ENCODE data around the gene F2RL3.

F2RL3 gene

DNA sequence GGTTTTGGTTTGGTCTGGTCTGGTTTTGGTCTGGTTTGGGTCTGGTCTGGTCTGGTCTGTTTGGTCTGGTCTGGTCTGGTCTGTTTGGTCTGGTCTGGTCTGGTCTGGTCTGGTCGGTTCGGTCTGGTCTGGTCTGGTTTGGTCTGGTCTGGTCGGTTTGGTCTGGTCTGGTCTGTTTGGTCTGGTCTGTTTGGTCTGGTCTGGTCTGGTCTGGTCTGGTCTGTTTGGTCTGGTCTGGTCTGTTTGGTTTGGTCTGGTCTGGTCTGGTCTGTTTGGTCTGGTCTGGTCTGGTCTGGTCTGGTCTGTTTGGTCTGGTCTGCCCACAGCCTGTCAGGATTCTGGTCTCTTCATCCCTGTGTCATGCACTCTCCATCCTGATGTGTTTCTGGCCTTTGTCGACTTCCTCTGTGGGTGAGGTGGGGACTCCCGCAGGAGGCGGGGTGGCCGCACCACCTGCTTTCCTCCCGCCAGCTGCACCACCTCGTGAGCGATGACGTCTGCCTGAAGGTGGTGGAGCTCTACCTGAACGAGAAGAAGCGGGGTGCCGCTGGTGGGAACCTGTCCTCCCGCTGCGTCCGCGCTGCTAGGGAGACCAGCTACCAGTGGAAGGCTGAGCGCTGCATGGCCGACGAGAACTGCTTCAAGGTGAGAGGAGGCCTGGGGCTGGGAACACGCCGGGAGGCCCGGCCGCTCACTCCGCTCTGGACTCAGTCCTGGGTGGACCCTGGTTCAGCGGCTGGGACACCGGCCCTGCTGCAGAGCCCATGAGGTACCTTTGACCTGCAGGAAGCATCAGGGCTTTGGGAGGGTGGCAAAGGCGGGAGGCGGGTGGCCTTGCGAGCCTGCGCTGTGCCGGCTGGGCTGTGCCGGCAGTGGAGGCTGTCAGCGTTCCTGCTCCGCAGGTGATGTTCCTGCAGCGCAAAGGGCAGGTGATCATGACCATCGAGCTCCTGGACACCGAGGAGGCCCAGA is 12.9 kb upstream of the F2RL3 start:
- no peak for DNase-seq

DNA sequence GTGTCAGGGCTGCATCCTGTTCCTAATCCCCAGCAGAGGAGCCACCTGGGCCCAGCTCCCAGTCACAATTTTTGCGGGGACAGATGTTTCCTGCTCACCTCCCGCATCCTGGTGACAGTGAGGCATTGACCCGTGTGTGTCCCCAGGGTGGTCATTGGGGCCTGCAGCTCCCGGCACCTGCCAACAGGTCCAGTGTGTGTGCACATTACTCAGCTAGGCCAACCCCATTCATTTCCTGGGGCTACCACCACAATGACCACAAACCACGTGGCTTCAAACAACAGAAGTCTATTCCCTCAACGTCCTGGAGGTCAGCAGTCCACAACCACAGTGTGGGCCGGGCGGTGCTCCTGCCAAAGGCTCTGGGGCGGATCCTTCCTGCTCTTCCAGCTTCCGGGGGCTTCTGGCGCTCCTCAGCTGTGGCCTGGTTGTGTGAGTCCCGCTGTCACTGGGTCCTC is 11.9 kb upstream of the F2RL3 start:
- no peak for DNase-seq

- no peak for DNase-seq
These were observed 11.2 kb upstream of the F2RL3 start for GRCh38 chr19:16877581-16877980.

DNA sequence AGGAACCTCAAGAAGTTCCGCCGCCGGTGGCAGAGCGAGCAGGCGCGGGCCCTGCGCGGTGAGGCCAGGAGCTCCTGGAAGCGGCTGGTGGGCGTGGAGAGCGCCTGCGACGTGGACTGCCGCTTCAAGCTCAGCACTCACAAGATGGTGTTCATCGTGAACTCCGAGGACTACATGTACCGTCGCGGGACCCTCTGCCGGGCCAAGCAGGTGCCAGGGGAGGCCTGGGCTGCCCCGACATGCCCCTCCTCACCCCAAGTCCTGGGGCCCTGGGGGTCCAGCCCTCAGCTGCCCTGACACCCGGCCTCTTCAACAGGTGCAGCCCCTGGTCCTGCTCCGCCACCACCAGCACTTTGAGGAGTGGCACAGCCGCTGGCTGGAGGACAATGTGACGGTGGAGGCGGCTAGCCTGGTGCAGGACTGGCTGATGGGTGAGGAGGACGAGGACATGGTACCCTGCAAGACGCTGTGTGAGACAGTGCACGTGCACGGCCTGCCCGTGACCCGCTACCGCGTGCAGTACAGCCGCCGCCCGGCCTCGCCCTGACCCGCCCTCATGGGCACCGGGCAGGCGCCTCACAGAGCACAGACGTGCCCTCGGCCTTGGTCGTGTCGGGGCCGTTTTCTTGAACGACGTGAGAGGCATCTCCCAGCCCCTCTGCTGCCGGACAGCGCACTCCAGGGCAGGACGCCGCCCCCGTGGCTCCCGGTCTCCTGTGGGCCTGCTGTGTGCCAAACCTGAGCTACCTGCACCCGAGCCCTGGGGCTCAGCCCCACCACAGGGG is 10.4 kb upstream of the F2RL3 start:
- no peak for DNase-seq

- DNase-seq, result no peak
These were observed 7.8 kb upstream of the F2RL3 start for GRCh38 chr19:16880884-16881554.

DNA sequence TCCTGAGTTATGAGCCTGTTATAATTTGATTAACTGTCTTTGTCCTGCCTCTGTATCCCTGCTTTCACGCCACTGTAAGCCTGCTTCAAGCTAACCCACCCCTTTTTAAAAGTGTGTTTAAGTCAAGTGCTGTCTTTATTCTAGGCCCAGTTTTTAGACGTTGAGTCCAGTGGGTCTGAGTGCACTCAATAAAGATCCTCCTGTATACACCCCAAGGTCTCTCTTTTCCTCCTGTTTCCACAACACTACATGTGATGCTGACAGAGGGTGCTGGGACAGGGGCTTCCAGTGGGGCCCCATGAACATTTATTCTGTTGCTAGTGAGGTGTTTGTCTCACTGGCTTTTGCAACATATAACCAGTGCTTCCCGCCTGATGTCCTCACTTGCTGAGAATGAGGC is 6.7 kb upstream of the F2RL3 start:
- no peak for DNase-seq

- no peak for DNase-seq
These were observed 5.3 kb upstream of the F2RL3 start for GRCh38 chr19:16883522-16883921.

GRCh38 chr19:16885166-16885565 is 3.6 kb upstream of the F2RL3 start:
- no peak for DNase-seq

GRCh38 chr19:16886305-16886880 is 2.4 kb upstream of the F2RL3 start:
- no peak for DNase-seq

DNA sequence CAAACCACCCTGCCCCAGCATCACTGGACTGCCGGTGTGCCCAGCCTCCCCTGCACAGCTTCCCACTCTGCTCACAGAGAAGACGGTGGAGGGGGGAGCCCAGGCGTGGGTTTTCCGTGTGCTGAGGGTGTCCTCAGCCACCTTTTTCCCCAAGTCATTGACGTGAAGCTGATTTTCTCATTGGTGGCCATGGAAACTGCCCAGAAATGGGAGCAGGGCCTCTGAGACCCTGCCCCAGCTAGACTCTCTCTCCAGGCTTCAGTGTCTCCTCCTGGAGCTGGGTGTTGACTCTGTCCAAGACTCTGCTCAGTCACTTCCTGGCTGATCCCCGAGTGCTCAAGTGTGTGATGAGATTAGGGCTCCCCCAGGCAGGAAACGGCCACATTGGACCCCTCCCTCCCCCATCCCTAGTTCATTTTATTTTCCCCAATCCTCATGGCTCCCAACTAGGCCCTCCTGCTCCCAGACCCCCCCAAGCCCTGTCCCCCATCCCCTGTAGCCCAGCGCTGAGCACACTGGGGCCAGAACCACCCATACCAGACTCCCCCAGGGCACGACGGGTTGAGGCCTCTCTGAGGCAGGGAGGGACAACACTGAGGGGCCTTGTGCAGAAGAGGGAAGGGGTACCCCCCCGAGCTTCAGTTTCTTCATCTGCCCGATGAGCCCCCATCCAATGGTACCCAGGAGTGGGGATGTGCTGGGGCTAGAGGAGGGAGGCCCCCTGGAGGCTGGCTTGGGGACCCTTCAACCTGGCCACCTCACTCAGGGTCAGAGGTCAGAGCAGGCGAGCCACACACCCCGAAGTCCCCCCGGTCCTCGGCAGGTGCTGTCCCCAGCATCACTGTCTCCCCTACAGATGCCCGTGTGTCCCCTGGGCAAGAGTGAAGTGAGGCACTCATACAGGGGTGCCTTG is 1.2 kb upstream of the F2RL3 start:
- no peak for DNase-seq

DNA sequence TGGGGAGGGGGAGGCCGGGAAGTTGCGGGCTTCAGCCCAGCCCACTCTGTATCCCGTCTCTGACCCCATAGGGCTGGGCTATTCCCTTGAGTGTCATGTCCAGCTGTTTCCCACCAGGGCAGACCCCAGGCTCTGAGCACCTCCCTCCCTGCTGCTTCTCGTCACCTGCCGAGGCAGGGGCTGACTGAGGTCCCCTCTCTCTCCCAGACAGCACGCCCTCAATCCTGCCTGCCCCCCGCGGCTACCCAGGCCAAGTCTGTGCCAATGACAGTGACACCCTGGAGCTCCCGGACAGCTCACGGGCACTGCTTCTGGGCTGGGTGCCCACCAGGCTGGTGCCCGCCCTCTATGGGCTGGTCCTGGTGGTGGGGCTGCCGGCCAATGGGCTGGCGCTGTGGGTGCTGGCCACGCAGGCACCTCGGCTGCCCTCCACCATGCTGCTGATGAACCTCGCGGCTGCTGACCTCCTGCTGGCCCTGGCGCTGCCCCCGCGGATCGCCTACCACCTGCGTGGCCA is 625 bp downstream of the F2RL3 start:
- no peak for DNase-seq

GRCh38 chr19:16889883-16890460 is 1.2 kb downstream of the F2RL3 start:
- no peak for DNase-seq

DNA sequence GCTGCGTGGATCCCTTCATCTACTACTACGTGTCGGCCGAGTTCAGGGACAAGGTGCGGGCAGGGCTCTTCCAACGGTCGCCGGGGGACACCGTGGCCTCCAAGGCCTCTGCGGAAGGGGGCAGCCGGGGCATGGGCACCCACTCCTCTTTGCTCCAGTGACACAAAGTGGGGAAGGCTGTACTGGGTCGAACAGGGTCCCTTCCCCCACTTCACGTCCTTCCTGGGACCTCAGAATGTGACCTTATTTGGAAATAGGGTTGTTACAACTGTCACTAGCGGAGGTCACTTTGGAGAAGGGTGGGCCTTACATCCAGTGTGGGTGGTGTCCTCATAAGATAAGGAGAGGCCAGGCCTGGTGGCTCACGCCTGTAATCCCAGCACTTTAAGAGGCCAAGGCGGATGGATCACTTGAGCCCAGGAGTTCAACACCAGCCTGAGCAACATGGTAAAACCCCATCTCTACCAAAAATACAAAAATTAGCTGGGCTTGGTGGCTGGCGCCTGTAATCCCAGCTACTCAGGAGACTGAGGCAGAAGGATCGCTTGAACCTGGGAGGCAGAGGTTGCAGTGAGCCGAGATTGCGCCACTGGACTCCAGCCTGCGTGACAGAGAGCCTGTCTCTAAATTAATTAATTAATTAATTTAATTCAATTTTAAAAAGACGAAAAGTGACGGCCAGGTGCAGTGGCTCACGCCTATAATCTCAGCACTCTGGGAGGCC is 1.8 kb downstream of the F2RL3 start:
- DNase-seq, result no peak

DNA sequence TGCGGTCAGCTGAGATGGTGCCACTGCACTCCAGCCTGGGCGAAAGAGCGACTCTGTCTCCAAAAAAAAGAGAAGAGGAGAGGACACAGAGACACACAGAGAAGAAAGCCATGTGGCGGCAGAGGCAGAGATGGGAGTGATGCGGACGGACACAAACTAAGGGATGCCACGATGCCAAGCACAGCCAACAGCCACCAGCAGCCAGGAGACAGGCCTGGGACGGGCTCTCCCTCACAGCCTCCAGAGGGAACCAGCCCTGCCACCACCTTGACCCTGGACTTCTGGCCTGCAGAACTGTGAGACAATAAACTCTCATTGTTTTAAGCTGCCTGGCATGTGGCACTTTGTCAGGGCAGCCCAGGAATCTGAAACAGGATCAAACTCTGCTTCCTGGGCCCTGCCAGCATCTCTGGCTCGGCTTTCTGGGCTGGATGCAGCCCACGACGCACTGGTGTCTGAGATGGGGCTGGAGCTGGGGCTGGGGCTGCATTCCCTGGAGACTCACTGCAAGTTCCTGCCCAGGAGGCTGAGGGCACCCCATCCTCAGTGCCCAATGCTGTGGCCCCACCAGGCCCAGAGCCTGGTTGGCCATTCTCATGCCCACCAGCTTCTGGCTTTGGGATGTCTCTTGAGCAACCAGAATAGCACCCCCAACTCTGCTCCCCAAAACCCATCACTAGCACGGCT is 3.0 kb downstream of the F2RL3 start:
- no peak for DNase-seq

GRCh38 chr19:16892436-16892835 is 3.6 kb downstream of the F2RL3 start:
- DNase-seq, result no peak

DNA sequence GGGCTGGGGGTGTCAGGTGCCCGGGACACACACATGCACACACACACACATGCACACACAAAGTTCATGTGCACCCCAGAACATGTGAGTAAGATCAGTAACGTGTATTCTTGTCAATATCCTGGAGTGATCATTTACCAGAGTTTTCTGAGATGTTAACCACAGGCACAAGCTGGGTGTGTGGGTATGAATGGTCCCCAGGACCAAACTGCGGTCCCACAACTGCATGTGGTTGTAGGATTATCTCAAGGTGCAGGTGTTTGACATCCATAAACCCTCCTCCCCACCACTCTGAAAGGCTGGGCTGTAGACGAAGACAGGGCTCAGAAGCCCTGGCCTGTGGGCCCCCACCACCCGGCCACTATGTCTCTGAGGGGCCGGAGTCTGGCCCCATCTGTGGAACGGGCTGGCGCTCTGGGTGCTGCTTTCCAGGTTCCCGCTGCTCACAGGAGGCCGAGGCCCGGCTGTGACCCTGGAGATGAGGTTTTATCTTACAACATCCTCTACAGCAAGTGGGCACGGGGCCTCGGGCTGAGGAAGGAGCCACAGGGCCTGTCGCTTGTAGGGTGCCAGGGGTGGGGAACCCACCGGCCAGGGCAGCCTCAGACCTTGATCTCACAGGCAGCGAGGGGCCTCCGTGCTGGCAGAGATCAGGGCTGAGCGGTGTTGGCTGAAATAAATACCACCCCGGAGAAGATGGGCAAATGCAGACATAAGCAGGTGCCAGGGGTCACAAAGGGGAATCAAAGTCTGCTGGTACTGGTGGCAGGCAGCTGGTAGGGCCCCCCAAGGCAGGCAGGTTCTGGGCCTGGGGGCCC is 4.3 kb downstream of the F2RL3 start:
- no peak for DNase-seq

- no peak for DNase-seq
These were observed 4.8 kb downstream of the F2RL3 start for GRCh38 chr19:16893686-16893989.

GRCh38 chr19:16894080-16894479 is 5.3 kb downstream of the F2RL3 start:
- no peak for DNase-seq

GRCh38 chr19:16895467-16896145 is 6.8 kb downstream of the F2RL3 start:
- DNase-seq, result no peak

Data from activated T-cell treated with anti-CD3 and anti-CD28 coated beads for 4 hours (primary cell).